ENCODE measurements around the gene AIG1. TPM values are rescaled to one million over a fixed set of nuclear protein-coding genes. Genes with fewer than 3 reads are reported as not detected.
"Not testable (repeated sequence)": the region's sequence is repeated elsewhere in the genome, so short reads cannot be mapped to it uniquely, and the experiment has no call there.

The AIG1 gene, protein sequence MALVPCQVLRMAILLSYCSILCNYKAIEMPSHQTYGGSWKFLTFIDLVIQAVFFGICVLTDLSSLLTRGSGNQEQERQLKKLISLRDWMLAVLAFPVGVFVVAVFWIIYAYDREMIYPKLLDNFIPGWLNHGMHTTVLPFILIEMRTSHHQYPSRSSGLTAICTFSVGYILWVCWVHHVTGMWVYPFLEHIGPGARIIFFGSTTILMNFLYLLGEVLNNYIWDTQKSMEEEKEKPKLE
- total RNA-seq (2014; rRNA removed; shearing (Covaris generic)) = 23.2 and 42.8 TPM in 2 replicates

DNA sequence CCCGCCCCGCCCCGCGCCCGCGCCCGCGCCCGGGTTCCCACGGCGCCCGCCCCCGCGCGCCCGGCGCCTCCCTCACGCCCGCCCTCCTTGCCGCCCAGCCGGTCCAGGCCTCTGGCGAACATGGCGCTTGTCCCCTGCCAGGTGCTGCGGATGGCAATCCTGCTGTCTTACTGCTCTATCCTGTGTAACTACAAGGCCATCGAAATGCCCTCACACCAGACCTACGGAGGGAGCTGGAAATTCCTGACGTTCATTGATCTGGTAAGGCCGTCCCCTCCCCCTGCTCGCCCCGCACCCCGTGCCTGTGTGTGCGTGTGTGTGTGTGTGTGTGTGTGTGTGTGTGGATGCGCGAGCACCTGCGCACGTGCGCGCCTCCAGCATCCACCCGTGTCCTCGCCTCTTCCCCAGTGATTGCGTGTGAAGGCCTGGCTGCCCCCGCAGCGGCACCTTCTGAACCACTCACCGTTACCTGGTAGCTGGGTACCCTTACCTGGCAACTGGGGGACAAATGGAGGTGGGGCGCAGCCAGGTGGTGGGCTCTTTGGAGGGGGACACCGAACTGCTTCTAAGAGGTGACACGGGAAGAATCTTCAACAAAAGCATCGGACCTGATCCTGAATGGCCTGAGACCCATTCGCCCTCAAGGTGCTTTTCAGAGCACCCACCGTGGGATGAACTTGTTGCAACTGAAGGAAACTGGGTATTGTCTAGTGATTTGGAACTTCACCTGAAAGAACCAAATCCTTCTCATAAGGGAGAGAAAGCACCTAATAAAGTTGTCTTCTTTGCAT is at the start of gene AIG1:
Gene AIG1 (plus strand): TSS at position 84 of the 791 bp plus-strand sequence. CDS start 37 bp downstream, at position 121.
- no peak for DNase-seq (ENCODE audit: low read depth)

DNA sequence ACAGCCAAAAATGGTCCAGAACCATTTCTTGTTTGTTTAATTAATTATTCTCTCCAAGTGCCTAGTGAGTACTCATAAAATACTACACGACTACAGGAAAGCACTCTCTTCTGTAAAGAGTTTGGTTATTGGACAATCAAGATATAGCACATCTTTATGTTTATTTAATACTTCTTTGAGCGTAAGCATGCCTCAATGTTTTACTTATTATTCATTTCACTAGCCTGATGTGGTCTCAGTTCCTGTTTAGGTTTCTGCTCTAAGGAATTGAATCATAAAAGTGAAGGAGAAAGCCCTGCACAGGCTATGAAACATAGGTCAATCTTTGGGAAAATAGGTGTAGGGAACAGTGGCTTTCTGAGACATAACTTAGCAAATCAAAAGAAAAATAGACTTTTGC is 45.9 kb upstream of the AIG1 start:
- DNase-seq (ENCODE audit: low read depth) = no peak

DNA sequence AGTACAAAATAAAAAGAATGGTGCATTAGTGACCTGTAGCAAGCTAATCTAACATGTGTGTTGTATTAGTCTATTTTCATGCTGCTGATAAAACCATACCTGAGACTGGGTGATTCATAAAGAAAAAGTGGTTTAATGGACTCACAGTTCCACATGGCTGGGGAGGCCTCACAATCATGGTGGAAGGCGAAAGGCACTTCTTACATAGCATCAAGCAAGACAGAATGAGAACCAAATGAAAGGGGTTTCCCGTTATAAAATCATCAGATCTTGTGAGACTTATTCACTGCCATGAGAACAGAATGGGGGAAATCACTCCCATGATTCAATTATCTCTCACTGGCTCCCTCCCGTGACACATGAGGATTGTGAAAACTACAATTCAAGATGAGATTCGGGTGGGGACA is 45.4 kb upstream of the AIG1 start:
- no peak for DNase-seq (ENCODE audit: low read depth)

- DNase-seq (ENCODE audit: low read depth) = no peak
Measured at GRCh38 chr6:143018955-143019354, 41.7 kb upstream of the AIG1 start.

DNA sequence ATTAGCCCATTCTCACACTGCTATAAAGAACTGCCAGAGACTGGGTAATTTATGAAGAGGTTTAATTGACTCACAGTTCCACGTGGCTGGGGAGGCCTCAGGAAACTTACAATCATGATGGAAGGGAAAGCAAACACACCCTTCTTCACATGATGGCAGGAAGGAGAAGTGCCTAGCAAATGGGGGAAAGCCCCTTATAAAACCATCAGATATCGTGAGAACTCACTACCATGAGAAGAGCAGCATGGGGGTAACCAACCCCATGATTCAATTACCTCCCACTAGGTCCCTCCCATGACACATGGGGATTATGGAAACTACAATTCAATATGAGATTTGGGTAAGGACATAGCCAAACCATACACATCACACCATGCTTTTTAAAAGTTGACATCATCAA is 39.8 kb upstream of the AIG1 start:
- not testable (repeated sequence) for DNase-seq (ENCODE audit: low read depth)

DNA sequence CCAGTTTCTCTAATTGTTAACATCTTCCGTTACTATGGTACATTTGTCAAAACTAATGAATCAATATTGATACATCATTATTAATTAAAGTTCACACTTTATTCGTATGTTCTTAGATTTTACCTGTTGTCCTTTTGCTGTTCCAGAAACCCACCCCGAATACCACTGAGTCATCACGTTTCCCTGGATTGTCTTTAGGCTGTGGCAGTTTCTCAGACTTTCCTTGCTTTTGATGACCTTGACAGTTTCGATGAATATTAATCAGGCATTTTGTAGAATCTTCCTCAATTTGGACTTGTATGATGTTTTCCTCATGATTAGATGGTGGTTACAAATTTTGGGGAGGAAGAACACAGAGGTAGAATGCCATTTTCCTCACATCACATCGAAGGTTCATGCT is 39.1 kb upstream of the AIG1 start:
- no peak for DNase-seq (ENCODE audit: low read depth)

DNA sequence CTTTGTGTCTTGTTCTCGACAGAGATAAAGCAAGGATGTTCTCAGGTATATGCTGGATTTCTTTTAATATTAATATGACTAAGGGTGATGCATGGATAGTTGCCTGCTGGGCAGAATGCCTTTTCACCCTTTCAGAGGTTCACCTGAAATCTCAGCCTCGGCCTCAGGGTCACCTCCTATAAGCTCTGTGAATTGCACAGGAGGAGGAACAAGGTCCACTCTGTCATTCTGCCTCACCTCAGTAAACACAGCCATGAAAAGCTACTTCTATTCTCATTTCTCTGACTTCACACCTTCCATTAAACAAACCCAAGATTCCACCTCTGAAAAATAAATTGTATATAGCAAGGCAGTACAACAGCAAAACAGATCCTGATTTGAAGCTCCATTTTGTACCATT is 38.1 kb upstream of the AIG1 start:
- DNase-seq (ENCODE audit: low read depth) = no peak

GRCh38 chr6:143023695-143024094 is 37.0 kb upstream of the AIG1 start:
- no peak for DNase-seq (ENCODE audit: low read depth)

GRCh38 chr6:143024977-143025376 is 35.7 kb upstream of the AIG1 start:
- DNase-seq (ENCODE audit: low read depth) = no peak

GRCh38 chr6:143026696-143027449 is 33.8 kb upstream of the AIG1 start:
- DNase-seq (ENCODE audit: low read depth) = peak; percentile 35

GRCh38 chr6:143034689-143035334 is 25.9 kb upstream of the AIG1 start:
- DNase-seq (ENCODE audit: low read depth) = no peak

DNA sequence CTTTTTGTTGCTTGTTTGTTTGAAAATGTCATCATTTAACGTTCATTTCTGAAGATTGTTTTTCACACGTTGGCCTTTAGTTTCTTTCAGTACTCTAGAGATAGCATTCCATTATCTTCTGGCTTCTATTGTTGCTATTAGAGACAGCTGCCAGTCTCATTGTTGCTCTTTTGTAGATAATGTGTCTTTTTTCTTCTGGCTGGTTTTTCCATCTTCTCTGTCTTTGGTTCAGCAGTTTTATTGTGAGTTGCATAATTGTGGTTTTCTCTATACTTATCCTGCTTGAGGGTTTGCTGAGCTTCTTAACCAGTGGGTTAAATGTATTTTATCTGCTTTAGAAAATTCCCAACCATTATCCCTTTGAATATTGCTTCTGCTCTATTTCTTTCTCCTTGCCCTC is 23.2 kb upstream of the AIG1 start:
- DNase-seq (ENCODE audit: low read depth) = no peak

DNA sequence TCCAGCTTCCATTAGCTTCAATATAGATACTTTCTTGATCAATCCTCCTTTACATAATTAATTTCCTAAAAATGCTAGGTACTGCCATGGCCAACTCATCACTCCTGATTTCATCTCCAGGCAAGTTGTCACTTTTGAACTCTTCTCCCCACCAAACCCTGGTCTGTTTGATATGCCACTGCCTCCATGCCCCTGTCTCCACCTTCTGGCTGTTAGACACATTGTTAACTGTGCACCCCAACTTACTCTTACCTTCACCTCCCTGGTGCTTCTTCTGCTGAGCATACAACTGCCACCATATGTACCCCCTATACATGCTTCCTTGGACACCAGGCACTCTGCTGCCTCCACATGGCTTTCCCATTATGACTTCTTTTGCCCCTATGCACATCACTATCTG is 21.9 kb upstream of the AIG1 start:
- no peak for DNase-seq (ENCODE audit: low read depth)

- no peak for DNase-seq (ENCODE audit: low read depth)
Measured at GRCh38 chr6:143039548-143039947, 21.1 kb upstream of the AIG1 start.

- no peak for DNase-seq (ENCODE audit: low read depth)
Measured at GRCh38 chr6:143040018-143040417, 20.7 kb upstream of the AIG1 start.

GRCh38 chr6:143044345-143044744 is 16.3 kb upstream of the AIG1 start:
- not testable (repeated sequence) for DNase-seq (ENCODE audit: low read depth)

DNA sequence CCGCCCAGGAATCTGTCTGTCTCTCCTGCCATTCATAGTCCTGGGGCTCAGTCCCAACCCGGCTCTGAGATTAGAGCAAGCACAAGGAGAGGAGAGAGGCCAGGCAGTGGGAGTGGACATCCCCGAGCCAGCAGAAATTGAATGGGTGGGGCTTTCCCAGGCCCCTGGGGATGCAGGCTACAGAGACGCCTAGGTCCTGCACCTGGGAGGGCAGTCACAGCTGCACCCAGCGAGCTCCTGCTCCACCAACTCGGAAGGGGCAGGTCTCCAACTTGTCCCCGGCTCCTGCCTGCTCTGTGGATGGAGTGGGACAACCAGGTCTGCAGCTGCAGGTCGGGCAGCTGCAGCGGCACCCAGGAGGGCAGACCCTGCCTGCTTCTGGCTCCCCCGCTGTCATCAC is 11.1 kb upstream of the AIG1 start:
- DNase-seq (ENCODE audit: low read depth) = no peak

DNA sequence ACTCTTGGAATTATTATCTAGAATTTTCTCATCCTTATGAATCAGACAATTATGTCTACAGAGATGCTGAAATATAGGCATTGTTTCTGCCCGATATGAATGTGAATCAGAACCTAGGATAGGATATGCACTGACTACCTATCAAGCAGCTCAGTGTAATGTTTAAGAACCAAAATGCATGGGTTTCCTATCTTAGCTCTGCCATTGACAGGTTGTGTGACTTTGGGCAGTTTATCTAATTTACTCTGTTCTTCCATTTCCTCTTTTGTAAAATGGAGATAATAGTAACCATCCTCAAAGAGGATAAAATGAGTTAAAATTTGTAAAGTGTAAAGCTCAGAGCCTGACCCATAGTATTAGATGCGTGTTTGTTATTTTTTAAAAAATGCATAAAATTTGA is 10.2 kb upstream of the AIG1 start:
- no peak for DNase-seq (ENCODE audit: low read depth)

GRCh38 chr6:143052282-143052681 is 8.4 kb upstream of the AIG1 start:
- no peak for DNase-seq (ENCODE audit: low read depth)

DNA sequence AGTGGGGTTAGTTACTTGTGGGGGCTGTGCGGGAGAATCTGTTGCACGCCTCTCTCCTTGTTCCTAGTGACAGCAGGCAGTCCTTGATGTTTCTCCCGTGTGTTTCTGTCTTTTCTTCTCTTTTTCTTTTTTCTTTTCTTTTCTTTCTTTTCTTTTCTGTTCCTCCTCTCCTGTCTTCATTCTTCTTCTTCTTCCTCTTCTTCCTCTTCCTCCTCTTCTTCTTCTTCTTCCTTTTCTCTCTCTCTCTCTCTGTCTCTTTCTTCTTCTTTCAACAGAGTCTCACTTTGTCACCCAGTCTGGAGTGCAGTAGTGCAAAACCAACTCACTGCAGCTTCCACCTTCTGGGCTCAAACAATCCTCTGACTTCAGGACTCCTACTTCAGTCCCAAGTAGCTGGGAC is 6.8 kb upstream of the AIG1 start:
- DNase-seq (ENCODE audit: low read depth) = no peak

GRCh38 chr6:143054329-143054728 is 6.4 kb upstream of the AIG1 start:
- no peak for DNase-seq (ENCODE audit: low read depth)

DNA sequence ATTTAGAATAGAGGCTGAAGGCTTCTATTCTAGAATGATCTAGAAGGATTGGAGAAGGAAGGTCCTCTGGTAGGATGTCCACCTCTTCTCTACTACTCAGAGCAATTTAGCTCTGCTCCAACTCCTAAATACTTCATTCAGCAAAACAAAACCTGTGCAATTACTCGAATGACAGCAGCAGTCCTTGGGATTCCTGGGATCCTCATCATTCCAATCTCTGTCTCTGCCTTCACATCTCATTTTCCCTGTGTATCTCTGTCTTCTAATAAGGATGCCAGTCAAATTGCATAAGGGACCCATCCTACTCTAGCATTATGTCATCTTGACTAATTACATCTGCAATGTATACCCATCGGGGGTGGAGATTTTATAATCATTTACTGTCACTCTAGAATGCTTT is 5.5 kb upstream of the AIG1 start:
- DNase-seq (ENCODE audit: low read depth) = no peak
